GM12878 (cell line): ENCODE measurements around the gene HMGB2. TPM values are rescaled to one million over a fixed set of nuclear protein-coding genes. Genes with fewer than 3 reads are reported as not detected.

ENCODE experiments used
- CBX5 ChIP-seq: sonication (generic); IDR thresholded peaks from 2 replicates; pipeline ENCODE4 v1.6.1; 2016; ENCODE audit warnings: low read depth, moderate library complexity, mild to moderate bottlenecking, inconsistent platforms
- CHD2 ChIP-seq: IDR thresholded peaks from 2 replicates; pipeline ENCODE4 v1.6.1; 2011; ENCODE audit warnings: low read depth, low read length, improper control_type of control experiment, borderline replicate concordance
- CTCF ChIP-seq, 3 experiments: IDR thresholded peaks in 2 of 3; conservative IDR thresholded peaks in 1 of 3; 2 replicates each; pipeline ENCODE4 v1.5.1; 2011; ENCODE audit warnings: low read depth in 3 of 3, low read length in 3 of 3, mild to moderate bottlenecking in 3 of 3, control low read depth in 2 of 3, moderate library complexity in 2 of 3, inconsistent platforms in 1 of 3, mixed read lengths in 1 of 3; ENCODE audit not compliant: control insufficient read depth in 2 of 3, insufficient read depth in 1 of 3; ENCODE audit errors: extremely low read depth in 1 of 3
- EGR1 ChIP-seq, 2 experiments: IDR thresholded peaks; 1 replicate in 1 of 2; 2 replicates in 1 of 2; pipeline ENCODE4 v1.6.1; 2011 to 2012; ENCODE audit warnings: low read depth in 2 of 2, low read length in 2 of 2, borderline replicate concordance in 1 of 2, mild to moderate bottlenecking in 1 of 2, moderate library complexity in 1 of 2
- FOXK2 ChIP-seq: fragments of 450-650 bp; IDR thresholded peaks from 2 replicates; pipeline ENCODE4 v1.6.1; 2017; ENCODE audit warnings: mild to moderate bottlenecking, moderate library complexity
- NR2C2 ChIP-seq: IDR thresholded peaks from 2 replicates; pipeline ENCODE4 v1.6.1; 2011; ENCODE audit warnings: borderline replicate concordance, low read depth; ENCODE audit not compliant: control insufficient read depth, insufficient read length
- PKNOX1 ChIP-seq: fragments of 450-650 bp; IDR thresholded peaks from 2 replicates; pipeline ENCODE4 v1.6.1; 2016; ENCODE audit warnings: mild to moderate bottlenecking
- RAD51 ChIP-seq: fragments of 450-650 bp; IDR thresholded peaks from 2 replicates; pipeline ENCODE4 v1.6.1; 2016; ENCODE audit warnings: moderate library complexity, mild to moderate bottlenecking, inconsistent platforms
- REST ChIP-seq: IDR thresholded peaks from 2 replicates; pipeline ENCODE4 v1.6.1; 2012; ENCODE audit warnings: mild to moderate bottlenecking, low read depth, low read length
- SMAD1 ChIP-seq: fragments of 450-650 bp; IDR thresholded peaks from 2 replicates; pipeline ENCODE4 v1.6.1; 2018; ENCODE audit warnings: mild to moderate bottlenecking, low read depth; ENCODE audit not compliant: partially characterized antibody
- TAF1 ChIP-seq: IDR thresholded peaks from 2 replicates; pipeline ENCODE4 v1.6.1; 2011; ENCODE audit warnings: mild to moderate bottlenecking, low read depth, low read length, borderline replicate concordance
- ZBED1 ChIP-seq: IDR thresholded peaks from 2 replicates; pipeline ENCODE4 v1.6.1; 2016; ENCODE audit warnings: borderline replicate concordance
- ZSCAN29 ChIP-seq: fragments of 450-650 bp; IDR thresholded peaks from 2 replicates; pipeline ENCODE4 v1.6.1; 2017; ENCODE audit warnings: mild to moderate bottlenecking, moderate library complexity
- polyA plus RNA-seq, 11 experiments: library from polyadenylated mRNA; depleted of rRNA in 4 of 11; unstranded in 6 of 11; stranded (reverse) in 5 of 11; fragments of >200 nt; fragmentation: Nextera tagmentation in 4 of 11; fragmentation: Illumina TruSeq in 1 of 11; extraction: Ambion mirVana in 4 of 11; extraction: Trizol in 1 of 11; gene quantifications; 1 replicate in 1 of 11; 2 replicates in 10 of 11; pipeline versions ENCODE4 v1.2.1 to v1.2.3, GENCODE V29; 2011 to 2016; ENCODE audit warnings: inconsistent platforms in 2 of 11, missing spikeins in 2 of 11, low read depth in 1 of 11
- total RNA-seq, 4 experiments: library from RNA; depleted of rRNA in 3 of 4; stranded (reverse); fragments of >200 nt in 3 of 4; fragmentation: Illumina TruSeq in 1 of 4; extraction: Trizol in 1 of 4; gene quantifications; 2 replicates each; pipeline versions ENCODE4 v1.2.1 to v1.2.3, GENCODE V29; 2013 to 2021
- TF ChIP-seq, protein P1 (sequence below): fragments of 450-650 bp; IDR thresholded peaks from 2 replicates; pipeline ENCODE4 v1.6.1; 2017; ENCODE audit warnings: mild to moderate bottlenecking, moderate library complexity

The HMGB2 gene
- total and polyA plus RNA-seq, 10 of the 15 experiments (the other 5 are each of a cell fraction or from before 2014, with no cell fraction given) = 260 to 961 (median 668) TPM

DNA sequence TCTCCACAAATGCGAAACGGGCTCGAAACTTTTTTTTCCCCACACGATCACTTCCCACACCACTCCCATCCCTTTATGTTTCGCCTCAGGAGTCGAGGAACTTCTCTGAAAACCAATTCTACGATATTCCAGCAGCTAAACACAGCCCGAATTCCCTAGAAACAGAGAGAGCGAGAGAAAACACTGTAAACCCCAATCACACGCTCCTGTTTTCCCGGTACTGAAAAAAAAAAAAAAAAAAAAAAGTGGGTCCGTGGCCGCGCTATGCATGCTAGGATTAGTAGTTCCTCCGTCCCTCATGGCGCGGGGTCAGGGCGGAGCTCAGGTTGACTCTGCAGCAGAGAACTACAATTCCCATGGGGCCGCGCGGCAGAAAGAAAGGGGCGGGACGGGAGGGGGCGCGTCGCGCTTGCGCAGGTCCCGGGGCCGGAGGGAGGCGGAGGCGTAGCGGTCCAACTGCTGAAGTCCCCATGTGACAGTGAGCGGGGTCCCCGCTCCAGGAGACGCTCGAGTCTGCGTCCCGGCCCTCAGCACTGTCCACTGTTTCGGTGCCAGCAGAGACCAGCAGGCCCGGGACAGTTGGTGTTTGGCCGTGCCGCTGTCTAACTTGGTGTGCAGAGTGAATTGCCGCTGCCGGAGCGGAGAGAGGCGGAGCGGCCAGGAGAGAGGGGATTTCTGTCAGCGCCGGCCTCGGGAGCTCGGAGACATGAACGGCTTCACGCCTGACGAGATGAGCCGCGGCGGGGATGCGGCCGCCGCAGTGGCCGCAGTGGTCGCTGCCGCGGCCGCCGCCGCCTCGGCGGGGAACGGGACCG is 36.5 kb upstream of the HMGB2 start, which contains the start of gene SAP30 (continued):
- TF ChIP-seq REST (peak; percentile 75), ZSCAN29 (no peak), EGR1 (IDR thresholded peaks at IDR 0.05; ENCODE audit: borderline replicate concordance in 1 of 2, low read depth in 2 of 2, low read length in 2 of 2) (peak in 1 of 2 experiments; percentile 93; a peak in 2 of 3 replicates), FOXK2 (no peak), CTCF (IDR thresholded peaks at IDR 0.05 in 2 of 3, conservative IDR thresholded peaks at IDR 0.05 in 1 of 3; ENCODE audit: control insufficient read depth in 2 of 3, extremely low read depth in 1 of 3, insufficient read depth in 1 of 3, low read depth in 3 of 3, low read length in 3 of 3) (no peak), RAD51 (peak; percentile 75), ZBED1 (no peak; the same call in 1 of the 2 replicates), SMAD1 (no peak), CHD2 (peak; percentile 40; the same call in 1 of the 2 replicates), TAF1 (peak; percentile 9; the same call in 1 of the 2 replicates), NR2C2 (no peak), PKNOX1 (no peak; the same call in 1 of the 2 replicates), CBX5 (no peak)
- TF ChIP-seq, protein P1, sequence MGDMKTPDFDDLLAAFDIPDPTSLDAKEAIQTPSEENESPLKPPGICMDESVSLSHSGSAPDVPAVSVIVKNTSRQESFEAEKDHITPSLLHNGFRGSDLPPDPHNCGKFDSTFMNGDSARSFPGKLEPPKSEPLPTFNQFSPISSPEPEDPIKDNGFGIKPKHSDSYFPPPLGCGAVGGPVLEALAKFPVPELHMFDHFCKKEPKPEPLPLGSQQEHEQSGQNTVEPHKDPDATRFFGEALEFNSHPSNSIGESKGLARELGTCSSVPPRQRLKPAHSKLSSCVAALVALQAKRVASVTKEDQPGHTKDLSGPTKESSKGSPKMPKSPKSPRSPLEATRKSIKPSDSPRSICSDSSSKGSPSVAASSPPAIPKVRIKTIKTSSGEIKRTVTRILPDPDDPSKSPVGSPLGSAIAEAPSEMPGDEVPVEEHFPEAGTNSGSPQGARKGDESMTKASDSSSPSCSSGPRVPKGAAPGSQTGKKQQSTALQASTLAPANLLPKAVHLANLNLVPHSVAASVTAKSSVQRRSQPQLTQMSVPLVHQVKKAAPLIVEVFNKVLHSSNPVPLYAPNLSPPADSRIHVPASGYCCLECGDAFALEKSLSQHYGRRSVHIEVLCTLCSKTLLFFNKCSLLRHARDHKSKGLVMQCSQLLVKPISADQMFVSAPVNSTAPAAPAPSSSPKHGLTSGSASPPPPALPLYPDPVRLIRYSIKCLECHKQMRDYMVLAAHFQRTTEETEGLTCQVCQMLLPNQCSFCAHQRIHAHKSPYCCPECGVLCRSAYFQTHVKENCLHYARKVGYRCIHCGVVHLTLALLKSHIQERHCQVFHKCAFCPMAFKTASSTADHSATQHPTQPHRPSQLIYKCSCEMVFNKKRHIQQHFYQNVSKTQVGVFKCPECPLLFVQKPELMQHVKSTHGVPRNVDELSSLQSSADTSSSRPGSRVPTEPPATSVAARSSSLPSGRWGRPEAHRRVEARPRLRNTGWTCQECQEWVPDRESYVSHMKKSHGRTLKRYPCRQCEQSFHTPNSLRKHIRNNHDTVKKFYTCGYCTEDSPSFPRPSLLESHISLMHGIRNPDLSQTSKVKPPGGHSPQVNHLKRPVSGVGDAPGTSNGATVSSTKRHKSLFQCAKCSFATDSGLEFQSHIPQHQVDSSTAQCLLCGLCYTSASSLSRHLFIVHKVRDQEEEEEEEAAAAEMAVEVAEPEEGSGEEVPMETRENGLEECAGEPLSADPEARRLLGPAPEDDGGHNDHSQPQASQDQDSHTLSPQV = no peak
